GM19351 (cell line): ENCODE results near the gene ITGB8.

ENCODE experiments used
- ATAC-seq: cut with Tn5 transposase; IDR thresholded peaks from one replicate; pipeline ENCODE4 v1.9.1; 2021; ENCODE audit warnings: mild to moderate bottlenecking, moderate library complexity; ENCODE audit not compliant: unreplicated experiment

The ITGB8 gene

DNA sequence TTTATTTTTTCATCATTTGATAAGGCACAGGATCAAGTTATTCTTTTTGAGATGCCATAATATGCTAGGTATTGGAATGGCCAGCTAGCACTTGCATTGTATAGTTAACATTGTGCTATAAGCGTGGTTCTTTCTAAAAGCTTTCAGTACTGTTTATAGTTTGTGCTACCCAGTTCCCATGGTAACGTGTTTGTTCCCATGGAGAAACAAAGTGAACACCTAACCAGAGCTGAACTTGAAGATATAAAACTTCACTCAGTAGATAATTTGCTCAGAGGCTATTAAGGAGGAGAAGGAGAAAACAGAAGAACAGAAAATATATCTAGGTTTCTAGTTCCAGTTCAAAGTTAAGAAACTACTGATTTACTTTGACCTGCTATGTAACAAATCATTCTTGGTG is 23.6 kb upstream of the ITGB8 start:
- ATAC-seq = peak; percentile 66

DNA sequence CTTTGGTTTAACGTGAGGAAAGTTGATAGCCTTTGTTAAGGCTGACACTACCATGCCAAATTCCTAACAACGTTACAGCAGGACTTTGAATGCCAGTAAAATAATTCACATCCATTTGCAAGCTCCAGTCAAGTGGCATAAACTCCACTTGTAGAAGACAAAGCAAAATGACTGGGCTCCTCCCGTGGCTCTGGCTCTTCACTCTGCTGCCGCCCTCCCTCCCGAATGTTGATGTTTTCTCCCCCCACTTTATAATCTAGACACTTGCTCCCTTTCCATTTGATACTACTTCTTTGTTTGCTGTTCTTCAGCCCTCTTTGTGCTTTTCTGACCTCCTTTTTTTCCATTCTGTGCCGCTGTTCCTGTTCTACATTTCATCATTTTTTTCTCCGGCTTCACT is 22.8 kb upstream of the ITGB8 start:
- ATAC-seq = no peak

DNA sequence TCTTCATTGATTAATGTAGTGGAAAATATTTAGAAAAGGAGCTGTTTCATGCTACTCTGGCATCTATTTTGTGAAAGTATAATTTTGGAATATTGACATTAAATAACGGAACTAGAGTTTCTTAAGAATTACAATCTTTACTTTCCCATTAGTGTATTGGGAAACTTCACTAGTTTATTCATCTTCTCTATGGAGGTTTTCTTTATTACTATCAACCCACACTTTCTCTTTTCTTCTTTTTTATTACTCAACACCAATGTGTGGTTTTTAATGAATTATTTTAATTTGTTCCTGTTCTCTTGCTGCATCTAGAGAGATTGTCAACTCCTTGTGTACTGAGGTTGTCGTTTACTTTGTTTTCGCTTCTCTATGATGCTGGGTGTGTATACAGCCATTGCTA is 20.4 kb upstream of the ITGB8 start:
- ATAC-seq = no peak

DNA sequence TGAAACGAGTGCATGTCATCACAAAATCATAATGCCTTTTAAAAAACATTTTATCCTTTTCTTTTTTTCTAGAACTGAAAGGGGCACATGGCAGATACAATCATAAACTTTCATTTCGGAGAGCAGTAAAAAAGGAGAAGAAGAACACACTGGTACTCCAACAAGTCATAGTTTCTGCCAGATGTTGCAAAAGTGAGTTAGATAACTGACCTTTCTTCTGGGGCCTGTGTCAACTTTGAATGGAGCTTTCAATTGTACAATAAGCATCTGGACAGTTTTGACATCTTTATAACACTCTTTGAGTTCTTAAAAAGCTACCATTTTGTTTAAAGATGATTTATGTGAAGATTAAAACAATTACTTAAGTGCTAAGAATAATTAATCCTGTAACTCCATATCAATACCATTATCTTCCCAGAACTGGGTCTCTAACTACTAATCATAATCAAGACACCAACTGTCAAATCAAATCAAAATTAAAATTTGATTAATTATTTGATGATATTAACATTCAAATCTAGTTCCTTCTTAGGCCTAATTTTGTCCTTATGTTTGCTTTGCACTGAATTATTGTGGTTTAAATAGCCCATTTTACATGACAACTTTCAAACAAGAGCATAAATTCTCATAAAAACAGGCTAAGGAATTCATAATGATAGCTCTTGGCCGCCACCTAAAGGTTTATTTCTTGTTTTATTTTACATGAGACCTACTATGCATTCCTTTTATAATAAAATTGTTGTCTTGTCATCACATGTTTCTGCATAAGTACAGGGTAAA is 19.5 kb upstream of the ITGB8 start:
- ATAC-seq = peak; percentile 50

DNA sequence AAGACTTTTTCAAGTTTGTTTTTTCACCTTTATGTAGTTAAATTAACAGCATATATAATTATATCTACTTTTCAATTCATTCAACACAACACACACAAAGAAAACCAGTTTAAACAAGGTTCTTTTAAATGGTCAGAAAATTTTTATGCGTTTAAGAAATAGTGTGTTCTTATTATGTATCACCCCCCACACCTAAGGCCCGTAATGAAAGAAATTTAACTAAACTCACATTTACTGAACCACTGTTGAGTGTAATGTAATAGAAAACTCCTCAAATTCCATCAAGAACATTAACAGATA is 19.0 kb upstream of the ITGB8 start:
- ATAC-seq = no peak

DNA sequence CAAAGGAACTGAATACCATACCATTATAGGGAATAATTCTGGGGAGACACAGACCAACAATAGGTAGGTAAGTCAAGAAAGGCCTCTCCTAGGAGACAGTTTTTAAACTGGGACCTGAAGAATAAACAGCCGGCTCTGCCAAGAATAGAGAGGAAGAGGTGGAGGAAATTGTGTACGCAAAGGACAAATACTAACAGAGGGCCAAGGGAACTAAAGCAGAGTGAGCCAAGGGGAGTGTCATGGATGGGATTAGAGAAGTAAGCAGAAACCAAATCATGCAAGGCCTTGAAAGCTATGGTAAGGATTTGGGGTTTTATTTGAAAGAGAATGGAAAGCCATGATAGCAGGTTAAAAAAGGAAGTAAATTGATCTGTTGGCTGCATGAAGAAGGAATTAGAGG is 18.1 kb upstream of the ITGB8 start:
- ATAC-seq = no peak

DNA sequence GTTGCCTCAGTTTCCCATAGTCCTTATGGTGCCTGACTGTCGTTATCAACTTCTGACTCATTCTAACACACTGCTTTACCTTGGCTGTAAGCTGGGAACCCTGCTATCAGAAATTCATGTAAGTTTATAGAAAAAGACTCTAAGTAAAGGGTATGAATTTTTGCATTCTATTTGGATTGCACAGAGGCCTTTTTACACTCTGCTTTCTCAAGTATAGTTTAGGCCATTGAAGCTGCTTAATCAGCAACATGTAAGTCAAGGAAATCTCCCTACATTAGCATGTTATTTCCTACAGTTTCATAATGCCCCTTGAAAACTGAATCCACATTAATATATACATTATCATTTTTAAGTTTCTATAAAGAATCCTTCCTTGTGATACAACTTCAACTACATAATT is 17.1 kb upstream of the ITGB8 start:
- ATAC-seq = no peak

DNA sequence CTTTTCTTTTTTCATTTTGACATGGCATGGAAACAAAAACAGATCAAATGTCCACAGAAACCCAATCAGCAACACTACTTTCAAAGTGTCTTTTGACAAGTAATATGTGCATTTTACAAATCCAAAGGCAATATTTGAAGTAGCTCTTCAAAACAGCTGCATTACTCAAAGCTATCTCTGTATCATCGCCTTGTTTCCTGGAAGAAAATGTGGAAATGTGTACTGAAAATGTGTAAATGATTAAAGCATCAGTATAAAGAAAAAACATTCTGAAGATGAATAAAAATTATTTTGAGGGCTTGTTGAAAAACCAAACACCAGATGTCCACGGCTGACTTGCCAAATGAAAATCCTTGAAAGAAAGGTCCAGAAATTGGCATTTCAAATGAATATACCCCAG is 16.5 kb upstream of the ITGB8 start:
- no peak for ATAC-seq

DNA sequence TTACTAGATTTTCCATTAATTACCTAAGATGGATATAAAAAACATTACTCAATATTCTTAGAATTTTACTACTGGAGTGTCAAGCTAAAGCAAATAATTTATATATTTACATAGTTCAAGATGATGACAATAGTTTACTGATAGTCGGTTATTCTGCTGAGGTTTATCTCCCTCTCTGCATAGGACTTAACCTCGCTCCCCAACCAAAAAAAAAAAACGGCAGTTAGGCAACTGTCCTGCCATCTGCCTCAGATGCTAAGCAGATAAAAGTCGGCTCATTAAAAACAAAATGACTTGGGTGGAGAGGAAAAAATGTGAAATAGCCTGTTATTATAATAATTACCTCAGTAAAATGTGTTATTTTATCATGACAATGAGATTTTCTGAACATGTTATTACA is 14.0 kb upstream of the ITGB8 start:
- no peak for ATAC-seq

DNA sequence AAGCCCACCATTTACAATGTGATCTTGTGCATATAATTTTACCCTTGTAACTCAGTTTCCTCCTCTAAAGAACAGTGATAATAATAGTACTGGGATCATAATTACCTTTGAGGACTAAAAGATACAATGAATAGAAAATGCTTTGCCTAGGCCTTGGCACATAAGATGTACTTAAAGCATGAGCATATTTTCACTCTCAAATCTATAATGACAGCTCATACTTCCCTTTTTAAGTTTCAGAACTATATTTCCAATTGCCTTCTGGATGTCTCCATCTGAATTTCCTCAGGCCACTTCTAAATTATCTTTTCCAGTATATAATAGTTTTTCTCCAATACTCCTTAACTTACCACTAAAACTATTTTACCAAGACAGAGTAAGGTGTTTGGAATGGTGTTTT is 13.3 kb upstream of the ITGB8 start:
- ATAC-seq = no peak

DNA sequence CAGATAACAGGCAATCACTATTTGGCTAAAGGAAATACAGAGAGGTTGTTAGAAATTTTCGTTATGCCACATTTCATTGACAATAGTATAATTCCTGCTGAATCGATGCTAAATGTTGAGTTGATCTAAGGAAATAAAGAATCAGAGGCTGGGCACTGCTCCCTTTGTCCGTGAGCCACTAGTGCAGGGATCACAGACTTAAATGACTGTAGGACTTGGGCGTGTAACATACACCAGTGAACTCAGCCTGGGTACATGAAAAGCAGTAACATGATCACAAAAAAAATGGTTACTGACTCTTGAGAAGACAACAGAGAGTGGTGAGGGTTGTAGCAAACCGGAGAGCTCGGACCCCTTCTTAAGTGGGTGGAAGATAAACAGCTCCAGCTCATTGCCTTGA is 11.8 kb upstream of the ITGB8 start:
- ATAC-seq = no peak

DNA sequence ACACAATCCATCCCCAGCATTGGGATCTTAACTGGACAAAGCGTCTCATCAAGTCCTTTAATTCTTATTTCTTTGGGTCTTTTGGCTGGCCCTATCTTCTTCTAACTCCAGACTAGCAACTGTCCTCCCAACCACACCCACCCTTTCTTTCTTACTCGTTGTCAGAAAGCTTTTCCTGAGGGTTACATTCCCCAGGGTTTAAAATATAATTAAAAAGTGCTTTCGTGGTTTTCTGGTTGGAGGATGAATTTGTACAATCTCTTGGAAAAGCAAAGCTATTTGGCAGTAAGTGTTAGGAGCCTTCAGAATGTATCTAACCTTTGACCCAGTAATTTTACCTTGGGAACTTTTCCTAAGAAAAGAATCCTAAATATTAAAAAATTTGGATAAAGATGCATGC is 10.4 kb upstream of the ITGB8 start:
- no peak for ATAC-seq

DNA sequence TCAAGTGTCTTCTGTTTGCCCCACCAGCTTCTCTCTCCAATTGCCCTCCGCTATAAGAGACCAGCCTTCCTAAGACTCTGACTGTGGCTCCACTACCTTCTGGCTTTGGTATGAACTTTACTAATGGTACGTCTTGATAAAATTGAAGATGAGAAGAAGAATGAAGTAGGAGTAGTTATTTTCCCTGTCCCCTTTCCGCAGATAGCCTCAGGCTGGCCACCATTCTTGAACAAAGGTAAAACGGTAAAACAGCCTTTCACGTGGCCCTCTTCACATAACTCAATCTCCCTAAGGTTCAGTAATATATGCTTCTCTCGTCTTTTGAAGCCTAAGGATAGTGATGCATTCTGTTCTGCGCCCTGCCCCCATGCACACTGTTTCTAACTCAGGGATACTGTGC is 9.9 kb upstream of the ITGB8 start:
- no peak for ATAC-seq

DNA sequence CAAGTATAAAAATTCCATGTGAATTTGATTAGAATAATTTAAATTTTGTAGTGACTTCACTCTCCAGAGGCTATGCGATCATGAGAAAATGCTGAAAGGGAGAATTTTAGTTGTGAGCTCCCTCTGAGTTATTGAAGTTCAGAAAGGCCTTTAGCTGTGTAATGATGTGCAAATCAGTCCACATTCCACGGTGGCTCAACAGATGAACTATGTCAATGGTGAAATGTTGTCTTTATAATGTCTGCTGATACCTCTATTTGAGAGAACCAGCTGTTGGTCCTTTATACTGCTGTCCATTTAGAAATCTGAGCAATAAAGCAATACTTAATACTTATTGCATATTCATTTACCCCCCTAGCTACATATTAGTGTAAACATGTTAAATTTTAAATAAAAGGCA is 7.1 kb upstream of the ITGB8 start:
- ATAC-seq = no peak

DNA sequence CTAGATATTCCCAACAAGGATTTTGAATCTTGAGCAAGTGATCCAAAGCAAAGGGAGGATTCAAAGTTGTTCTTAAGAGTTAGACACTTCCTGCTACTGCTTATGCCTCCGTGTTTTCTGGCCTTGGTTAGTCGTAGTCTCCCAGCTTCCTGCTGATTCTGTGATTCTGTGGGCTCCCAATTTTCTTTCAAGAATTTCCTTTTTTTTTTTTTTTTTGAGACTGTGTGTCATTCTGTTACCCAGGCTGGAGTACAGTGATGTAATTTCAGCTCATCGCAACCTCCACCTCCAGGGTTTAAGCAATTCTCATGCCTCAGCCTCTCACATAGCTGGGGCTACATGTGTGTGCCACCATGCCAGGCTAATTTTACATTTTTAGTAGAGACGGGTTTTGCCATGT is 4.4 kb upstream of the ITGB8 start:
- no peak for ATAC-seq

DNA sequence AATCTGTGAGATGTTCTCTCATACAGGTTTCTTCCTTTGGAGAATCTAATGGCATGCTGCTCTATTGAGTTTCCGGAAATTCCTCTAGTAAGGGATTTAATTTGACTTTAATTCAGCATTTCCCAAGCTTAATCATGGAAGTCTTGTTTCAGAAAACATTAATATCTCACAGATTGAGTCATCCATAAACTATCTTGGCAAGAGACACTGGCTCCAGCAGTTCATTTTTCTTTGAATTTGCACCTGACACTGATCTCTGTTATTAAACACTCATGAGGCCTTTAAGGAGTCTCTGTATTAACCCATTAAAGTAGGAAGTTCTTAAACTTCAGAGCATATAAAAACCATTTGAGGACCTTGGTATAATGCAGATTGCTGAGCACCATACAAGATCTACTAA is 3.6 kb upstream of the ITGB8 start:
- no peak for ATAC-seq

DNA sequence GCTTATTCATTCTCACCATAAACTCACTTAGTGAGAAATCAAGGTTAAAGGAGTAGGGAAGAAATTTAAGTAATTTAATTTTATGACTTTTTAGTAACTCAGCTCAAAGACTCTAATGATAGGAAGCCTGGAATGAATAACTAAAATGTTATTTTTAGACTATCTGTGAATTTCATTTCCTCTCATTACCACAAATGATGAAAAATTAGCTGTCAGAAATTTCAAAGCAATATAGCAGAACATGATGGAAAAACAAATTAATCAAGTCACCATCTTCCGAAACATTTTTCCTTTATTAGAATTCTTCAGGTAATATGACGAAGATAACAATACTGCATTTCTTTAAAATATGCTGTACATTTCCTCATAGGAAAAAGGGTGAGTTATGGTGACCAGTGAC is 2.7 kb upstream of the ITGB8 start:
- ATAC-seq = no peak

DNA sequence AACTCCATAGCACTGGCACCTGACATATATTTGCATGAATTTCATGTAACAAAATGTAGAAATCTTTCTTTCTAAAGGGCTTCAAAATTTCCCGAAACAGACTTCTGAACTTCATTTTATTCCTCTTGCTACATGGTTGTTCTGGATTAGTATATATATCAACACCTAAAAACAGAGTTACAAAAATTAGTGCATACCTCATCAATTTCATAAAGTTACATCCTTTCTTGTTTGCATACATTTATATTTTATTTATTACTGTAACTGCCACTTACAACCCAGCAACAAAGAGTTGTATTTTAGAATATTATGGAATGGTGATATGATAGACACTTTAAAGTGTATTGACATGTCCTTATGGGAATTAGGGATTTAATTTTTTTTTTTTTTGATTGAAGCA is 2.0 kb upstream of the ITGB8 start:
- ATAC-seq = no peak

DNA sequence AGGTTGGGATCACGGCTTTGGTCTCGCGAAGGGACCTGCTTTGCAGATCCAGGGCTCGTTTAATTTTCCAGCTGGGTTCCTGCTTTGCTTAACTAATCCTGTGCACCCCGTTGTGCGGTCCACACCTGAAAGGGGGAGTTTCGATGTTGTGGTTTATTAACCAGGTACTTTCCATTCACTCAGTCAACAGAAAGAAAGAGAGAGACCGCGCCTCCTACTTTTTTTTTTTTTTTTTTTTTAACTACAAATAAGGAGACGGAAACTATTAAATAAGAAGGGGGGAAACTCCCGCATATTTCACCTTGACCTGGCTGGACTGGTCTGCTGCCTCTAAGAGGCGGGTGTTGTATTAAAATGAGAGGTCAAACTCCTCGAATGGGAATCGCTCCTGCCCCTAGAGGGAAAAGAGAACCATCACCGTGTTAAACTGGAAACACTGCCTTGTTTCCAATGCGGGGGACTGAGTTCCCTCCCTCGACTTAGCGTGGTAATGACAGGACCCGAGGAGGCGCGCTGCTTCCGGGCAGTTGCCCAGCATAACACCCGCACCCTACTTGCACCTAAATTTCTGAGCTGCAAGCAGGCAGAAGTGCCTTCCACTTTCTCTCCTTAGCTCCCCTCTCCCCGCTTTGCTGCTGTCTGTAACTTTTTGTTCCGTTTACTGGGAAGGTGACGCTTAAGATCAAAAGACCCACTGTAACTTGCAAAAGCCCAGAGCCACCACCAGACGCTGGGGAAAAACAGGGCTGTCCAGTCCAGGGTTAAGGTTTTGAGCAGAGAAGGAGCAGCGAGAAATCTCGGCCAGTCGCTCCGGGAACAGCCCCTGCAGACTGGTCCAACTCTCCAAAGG is 1.1 kb upstream of the ITGB8 start:
- peak; percentile 28 for ATAC-seq

DNA sequence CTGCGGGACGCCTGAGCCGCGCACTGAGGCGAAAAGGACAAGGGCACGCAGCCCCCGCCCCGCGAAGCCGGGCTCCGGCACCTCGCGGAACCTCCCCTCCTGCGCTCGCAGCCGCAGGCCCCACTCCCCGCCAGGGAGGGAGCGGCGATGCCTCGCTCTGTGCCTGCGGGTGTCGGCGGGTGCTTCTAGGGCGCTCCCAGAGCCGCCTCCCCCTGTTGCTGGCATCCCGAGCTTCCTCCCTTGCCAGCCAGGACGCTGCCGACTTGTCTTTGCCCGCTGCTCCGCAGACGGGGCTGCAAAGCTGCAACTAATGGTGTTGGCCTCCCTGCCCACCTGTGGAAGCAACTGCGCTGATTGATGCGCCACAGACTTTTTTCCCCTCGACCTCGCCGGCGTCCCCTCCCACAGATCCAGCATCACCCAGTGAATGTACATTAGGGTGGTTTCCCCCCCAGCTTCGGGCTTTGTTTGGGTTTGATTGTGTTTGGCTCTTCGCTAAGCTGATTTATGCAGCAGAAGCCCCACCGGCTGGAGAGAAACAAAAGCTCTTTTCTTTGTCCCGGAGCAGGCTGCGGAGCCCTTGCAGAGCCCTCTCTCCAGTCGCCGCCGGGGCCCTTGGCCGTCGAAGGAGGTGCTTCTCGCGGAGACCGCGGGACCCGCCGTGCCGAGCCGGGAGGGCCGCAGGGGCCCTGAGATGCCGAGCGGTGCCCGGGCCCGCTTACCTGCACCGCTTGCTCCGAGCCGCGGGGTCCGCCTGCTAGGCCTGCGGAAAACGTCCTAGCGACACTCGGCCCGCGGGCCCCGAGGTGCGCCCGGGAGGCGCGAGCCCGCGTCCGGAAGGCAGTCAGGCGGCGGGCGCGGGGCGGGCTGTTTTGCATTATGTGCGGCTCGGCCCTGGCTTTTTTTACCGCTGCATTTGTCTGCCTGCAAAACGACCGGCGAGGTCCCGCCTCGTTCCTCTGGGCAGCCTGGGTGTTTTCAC is 519 bp downstream of the ITGB8 start:
- ATAC-seq = peak; percentile 33
